Stimulated activated CD4-positive, alpha-beta T cell treated with anti-CD3 and anti-CD28 coated beads, Interleukin-1b, Interleukin-23, amount 100 ng/mL, for 24 hours (primary cell): ENCODE data around the gene MS4A1.
"Not testable (repeated sequence)": the region's sequence is repeated elsewhere in the genome, so short reads cannot be mapped to it uniquely, and the experiment has no call there.

Source experiments
- DNase-seq, 4 experiments: peaks; one replicate each; pipeline ENCODE4 v3.0.0-alpha.2; 2020; ENCODE audit warnings: low read depth in 4 of 4, low spot score in 1 of 4

MS4A1 gene

DNA sequence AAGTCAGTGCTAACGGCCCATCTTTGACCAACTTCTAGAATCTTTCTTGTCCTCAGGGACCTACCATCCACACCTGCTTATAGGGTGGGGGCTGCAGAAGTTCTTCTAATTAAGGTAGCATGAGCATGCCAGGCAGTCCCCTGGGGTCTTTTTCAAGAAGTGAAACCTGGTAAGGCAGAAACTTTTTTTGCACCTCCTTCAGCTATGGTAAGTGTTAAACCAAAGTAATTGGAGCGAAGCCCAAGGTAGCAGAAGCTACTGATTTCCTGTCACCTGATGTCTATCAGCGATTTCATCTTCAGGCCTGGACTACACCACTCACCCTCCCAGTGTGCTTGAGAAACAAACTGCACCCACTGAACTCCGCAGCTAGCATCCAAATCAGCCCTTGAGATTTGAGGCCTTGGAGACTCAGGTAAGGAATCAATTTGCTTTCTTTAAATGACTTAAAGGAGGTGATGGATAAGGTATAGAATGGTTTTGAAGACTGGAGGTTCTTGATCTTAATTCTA, at the start of gene MS4A1:
MS4A1 (plus strand) TSS at position 317 of the 512 bp plus-strand sequence. CDS start 6,528 bp downstream, outside the sequence.
- no peak for DNase-seq

DNA sequence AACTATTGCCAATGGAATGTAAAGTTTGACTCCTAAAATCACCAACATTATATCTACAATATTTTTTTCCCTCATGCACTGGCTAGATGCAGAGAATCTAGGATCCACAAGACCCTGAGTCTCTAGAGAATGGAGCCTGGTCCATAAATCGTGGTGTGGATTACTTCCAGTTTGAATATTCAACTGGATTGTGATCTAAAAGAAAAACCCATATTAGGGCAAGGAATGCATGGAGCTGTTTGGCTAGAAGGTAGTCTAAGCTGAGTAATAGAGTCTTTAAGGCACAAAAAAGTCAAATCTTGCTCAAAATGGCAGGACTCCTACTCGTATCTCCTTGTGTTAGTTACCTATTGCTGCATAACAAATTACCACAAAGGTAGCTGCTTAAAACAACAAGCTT, 35.6 kb upstream of the MS4A1 start:
- DNase-seq = no peak

DNA sequence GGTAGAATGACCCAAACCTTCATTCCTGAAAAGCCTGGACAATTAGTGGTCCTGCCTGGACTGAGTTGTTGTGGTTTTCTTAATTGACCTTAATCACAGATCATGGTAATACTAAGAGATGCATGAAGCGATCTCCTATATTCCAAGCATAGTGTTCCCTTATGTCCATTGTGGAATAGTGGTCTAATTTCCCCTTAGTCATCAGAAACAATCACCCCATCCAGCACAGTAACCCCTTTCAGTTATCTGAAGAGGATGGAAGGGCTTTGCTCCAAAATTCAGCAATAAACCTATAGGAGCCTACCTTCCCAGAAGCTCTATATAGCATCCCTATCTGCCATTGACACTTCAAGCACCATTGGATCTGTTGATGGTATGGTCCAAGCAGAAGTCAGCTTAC, 33.0 kb upstream of the MS4A1 start:
- DNase-seq = no peak

DNA sequence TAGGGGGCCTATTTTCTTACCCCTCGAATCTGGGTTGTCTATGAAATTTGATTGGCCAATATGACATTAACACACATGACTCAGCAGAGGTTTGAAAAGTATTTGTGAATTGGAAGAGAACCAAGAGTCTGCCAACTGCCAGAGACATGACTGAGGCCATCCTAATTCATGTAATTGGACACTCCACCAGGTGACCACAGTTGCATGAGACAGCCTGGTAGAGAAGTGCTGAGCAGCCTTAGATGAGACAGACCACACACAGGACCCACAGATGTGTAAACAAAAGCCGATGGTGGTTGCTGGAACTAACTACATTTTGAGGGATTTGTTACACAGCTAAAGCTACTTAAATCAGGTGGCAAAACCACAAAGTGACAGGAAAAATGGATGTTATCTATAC, 27.1 kb upstream of the MS4A1 start:
- DNase-seq = no peak

DNA sequence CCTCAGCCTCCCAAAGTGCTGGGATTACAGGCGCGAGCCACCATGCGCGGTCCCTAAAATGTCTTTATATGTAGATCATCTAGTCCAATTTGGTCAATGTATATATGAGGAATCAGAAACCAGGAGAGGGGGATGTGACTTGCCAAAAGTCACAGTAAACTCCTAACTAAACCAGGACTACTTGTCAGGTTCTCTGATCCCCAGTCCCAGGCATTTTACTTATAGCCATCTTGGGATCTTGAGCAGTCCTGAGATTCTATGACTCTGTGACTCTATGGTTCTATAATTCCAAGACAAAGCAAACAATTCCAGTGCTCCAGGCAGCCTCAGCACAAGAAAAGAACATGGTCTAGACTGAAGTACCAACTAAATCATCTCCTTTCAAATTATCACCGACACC, 26.4 kb upstream of the MS4A1 start, which contains the start of gene MS4A5:
MS4A5 (plus strand) TSS at position 301 of the 400 bp plus-strand sequence. CDS start 103 bp downstream, outside the sequence.
- no peak for DNase-seq

DNA sequence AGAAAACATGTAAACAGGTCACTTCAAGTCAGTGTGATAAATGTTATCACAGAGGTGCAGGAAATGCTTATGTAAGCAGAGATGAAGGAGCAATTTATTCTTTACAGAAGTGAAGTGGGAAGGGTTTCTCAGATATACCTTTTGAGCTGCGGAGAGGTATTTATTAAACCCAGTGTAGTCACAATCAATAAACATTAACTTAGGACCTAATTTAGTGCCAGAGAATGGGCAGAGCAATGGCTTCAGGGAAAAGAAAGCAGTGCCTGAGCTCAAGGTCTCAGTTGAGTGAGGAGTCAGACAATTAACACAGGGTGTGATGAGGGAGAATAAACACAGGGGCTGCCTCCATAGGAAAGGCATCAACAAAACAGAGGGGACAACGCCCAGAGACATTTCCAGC, 24.4 kb upstream of the MS4A1 start:
- DNase-seq = no peak

DNA sequence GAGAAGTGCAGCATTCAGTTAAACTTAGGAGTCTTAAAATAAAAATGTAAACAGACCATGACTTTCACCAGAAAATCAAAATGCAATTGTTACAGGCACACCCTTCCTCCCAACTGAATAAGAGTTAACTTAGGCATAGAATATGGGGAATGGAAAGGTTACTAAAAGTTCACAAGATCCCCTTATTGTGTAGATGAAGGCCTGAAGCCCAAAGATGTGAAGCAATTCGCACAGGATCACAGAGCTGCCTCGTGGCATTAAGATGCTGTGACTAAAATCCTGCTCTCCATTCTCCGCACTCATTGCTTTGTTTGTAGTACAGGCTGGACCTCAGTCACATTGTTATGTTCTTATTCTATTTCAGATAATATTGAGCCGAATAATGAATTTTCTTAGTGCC, 22.2 kb upstream of the MS4A1 start:
- DNase-seq = no peak

DNA sequence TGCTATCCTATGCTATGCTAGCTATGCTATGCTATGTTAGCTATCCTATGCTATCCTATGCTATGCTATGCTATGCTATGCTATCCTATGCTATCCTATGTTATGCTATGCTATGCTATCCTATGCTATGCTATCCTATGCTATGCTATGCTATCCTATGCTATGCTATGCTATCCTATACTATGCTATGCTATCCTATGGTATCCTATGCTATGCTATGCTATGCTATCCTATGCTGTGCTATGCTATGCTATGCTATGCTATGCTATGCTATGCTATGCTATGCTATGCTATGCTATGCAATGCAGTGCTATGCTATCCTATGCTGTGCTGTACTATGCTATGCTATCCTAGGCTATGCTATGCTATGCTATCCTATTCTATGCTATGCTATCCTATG, 8.6 kb upstream of the MS4A1 start:
- DNase-seq = no peak

DNA sequence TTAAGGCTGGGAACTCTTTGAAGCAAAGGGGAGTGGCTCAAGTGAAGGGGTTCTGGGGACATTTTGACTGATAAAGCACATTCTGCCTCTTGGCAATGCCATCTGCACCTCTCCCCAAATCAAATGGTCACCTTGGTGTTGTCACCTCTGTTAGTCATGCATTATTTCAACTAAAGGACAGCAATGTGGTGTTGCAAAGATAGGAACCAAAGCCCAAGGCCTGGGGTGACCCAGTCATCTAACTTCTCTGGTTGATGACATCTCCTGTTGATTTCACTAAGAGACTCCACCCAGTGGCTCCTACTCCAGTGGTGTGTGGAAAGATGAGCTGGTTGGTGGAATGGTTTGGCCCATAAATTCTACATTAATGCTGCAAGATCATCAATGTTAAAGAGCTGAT, 7.8 kb upstream of the MS4A1 start:
- DNase-seq = no peak

DNA sequence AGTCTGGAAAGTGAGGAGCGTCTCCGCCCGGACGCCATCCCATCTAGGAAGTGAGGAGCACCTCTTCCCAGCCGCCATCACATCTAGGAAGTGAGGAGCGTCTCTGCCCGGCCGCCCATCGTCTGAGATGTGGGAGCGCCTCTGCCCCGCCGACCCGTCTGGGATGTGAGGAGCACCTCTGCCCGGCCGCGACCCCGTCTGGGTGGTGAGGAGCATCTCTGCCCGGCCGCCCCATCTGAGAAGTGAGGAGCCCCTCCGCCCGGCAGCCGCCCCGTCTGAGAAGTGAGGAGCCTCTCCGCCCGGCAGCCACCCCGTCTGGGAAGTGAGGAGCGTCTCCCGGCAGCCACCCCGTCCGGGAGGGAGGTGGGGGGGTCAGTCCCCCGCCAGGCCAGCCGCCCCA, 4.5 kb upstream of the MS4A1 start:
- not testable (repeated sequence) for DNase-seq

DNA sequence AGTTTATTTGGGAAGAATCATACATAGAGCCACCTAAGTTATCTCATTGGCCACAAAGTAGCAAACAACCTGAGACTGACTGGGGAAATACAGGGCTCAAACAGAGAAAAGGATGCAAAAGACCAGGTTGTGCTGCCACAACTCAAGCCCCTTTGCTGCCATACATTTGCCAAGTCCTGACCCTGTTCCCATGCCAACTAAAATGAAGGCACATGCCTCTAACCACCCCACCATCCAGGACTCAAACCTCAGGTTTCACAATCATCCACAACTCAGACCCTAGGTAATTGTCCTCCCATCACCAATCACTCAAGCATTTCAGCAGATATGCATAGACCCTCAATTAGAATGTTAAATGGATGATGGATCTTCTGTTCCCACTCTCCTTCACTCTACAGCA, 1.4 kb upstream of the MS4A1 start:
- DNase-seq = no peak

DNA sequence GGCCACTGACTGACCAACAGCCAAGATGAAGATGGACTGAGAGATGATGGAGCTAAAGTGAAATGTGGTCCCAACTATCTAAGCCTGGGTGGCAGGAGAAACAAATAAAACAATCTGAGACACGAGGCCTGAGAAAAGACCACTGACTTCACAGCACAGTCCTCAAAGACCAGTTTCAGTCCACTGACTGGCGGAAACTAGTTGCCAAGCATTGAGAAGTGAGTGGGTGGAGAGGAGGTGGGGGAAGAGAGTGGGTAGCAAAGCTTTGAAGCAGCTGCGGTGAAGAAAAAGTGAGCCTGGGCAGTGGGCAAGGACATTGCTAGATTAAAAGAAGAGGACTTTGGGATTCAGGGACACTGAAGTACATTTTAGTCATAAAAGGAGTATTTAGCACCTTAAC, 1.9 kb downstream of the MS4A1 start:
- DNase-seq = no peak

DNA sequence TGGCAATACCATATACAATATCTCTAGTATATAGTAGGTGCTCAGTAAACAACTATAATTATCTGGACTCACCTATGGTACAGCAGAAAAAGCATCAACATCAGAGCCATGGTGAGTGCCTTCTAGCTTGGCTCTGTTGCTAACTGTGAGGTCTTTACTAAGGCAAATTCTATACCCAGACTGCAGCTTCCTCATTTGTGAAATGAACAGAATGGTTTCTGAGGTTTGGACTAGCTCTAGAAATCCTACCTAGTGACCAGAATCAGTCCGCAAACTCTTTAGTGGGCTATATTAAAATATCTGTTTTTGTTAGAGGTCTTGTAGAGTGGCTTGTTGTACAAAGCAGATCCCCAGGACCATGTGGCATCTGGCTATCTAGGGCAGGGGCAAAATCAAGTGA, 3.7 kb downstream of the MS4A1 start:
- no peak for DNase-seq

DNA sequence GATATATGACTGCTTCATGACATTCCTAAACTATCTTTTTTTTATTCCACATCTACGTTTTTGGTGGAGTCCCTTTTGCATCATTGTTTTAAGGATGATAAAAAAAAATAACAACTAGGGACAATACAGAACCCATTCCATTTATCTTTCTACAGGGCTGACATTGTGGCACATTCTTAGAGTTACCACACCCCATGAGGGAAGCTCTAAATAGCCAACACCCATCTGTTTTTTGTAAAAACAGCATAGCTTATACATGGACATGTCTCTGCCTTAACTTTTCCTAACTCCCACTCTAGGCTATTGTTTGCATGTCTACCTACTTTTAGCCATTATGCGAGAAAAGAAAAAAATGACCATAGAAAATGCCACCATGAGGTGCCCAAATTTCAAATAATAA, 13.2 kb downstream of the MS4A1 start:
- no peak for DNase-seq

DNA sequence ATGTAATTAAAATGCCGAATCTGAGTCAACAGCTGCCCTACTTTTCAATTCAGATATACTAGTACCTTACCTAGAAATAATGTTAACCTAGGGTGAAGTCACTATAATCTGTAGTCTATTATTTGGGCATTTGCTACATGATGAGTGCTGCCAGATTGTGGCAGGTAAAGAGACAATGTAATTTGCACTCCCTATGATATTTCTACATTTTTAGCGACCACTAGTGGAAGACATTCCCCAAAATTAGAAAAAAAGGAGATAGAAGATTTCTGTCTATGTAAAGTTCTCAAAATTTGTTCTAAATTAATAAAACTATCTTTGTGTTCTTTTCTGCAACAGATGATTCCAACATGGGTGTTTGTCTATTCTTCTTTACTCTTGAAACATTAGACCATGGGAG, 14.1 kb downstream of the MS4A1 start:
- no peak for DNase-seq

DNA sequence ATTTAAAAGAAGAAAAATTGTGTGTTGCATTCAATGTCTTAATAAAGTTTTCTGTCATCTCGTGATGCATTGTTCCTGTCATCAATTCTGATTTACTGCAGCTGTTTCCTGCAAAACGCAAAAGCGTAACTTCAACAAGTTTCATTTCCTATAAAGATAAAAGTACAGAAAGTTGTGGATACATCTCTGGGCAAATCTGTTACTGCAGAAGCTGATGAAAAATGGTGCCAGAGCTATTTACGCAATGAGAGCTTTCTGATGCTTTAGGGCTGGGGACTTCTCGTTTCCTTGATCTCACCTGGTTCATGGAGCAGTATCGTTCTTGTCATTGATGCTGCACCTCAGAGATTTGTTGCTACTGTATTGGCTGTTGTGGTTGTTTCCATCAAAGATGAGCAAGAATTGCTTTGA, 21.4 kb downstream of the MS4A1 start:
- DNase-seq = no peak

DNA sequence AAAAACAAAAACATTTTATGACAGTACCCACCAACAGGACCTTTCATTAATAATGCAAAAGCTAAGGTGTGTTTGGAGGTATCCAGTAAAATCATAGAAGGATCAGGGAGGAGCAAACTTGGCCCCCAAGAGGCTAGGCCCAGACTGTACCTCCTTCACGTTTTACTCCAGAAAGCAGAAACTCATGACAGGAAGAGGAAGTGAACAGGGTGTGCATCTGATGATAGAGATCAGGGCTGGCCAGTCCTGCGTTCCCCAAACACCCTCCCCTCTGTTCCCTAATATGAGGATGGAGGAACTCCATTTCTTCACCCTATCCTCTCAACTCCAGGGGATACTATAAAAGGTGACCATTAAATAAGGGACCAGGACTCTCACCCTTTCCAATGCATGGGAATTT, 26.7 kb downstream of the MS4A1 start:
- DNase-seq = no peak

DNA sequence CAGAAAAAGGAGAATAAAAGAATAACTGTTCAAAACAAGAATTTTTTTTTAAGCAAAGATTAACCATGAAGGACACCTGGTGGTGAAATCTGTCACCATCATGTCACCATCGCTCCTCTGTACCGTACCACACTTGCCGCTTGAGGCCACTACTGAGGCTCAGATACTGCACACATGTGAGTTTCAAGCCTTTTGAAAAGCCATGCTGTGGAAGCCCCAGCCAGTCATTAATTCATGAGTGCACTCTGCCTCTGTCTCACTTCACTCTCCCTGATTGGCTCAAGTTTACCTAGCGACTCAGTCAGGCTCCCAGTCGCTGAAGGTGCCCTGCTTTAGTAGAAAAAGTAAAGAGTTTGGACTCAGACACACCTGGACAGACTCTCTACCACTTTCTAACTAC, 30.3 kb downstream of the MS4A1 start:
- no peak for DNase-seq

DNA sequence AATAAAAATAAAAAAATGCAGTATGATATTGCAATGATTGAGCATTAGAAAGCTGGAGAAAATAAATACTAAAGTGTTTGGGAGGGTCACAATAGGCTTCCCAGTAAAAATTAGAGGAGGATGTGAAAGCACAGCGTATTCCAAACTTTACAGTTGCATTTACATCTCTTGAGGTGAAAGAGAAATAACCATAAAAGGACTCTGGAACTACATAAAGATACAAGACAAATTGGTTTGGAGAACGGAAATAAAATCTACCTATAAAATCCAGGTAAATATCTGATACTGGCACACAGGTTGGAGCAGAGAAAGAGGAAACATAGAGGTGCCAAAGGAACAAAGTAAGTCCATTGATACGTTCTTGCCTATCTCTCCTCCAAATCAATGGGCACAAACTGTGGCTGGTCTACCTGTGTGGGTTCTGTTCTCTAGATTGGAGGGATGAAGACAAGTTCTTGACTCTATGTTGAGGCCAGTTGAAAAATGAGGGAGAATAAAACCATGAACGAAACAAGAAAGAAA, 36.9 kb downstream of the MS4A1 start, which contains the start of gene MS4A12:
MS4A12 (plus strand) TSS at position 291 of the 522 bp plus-strand sequence. CDS start 4,541 bp downstream, outside the sequence.
- DNase-seq = no peak

DNA sequence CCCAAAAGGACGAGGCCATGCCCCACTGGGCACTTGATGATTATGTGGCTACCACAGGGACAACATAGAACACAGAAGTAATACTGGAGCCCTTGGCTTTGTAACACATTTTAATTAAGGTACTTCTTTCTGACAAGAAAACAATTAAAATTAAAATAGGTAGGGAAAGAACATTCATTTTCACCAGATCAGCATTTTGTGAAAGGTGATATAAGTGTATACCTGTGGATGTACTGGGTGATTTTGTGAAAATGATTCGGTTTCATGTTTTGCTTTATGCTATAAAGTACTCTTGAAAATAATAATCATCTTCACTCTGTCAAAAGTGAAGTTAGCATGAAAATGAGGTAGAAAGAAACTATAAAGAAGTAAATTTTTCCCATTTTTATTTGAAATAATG, 37.8 kb downstream of the MS4A1 start:
- DNase-seq = no peak

DNA sequence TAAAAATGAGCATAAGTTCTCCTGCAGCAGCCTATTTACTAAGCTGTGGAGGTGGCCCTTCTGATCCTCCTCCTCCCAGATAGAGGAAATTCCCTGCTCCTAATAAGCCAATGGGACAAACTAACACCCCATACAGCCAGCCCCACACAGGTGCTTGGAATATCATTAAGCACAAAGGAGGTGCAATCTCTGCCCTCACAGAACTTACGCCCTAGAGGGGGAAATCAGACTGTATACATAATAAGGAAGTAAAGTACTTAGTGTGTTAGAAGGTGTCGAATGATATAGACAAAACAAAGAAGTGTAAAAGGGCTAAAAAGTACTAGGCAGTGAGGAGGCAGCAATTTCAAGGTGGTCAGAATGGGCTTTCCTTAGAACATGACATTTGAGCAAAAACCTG, 42.8 kb downstream of the MS4A1 start:
- DNase-seq = no peak

DNA sequence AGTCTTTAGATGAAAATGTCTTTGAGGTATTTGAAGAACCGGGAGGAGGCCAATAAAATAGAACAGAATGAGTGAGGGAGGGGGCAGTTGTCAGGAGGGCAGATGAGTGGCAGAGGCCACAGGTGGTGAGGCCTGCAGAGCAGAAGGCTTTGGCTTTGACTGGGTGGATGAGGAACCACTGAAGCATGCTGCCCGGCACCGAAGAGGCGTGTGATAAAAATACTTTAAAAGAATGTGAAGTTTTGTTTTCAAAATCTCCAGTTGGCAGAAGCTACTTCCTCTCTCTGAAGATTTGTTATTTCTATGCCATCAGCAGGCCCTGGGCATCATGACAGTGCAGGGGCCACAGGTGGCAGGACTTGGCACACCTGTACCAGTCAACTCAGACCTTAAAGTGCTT, 43.2 kb downstream of the MS4A1 start:
- DNase-seq = no peak

DNA sequence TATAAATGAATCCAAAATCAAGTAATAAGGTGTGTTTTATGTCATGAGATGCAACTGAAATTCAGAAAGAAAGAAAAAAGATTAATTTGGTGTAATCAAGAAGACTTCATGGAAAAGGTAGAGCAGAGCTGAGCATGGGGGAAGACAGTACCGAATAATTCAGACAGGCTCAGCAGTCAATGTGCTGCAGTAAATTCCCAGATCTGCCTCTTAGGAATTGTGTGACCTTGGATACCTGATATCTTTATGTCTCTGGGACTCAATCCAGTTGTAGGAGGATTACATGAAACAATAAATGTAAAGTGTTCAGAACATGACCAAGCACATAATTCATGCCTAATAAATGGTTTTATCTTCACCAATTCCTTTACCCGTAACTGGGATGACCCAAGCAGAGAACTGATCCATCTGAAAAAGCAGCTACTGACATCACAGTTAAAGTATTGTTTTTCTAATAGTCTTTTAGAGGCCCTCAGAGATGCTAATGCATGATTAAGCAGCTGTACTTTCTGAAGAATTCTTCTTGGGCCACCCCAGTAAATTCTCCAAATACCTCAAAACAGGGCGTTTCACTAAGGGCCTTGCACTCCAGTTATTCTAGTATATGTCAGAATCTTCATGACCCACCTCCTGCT, 44.7 kb downstream of the MS4A1 start:
- no peak for DNase-seq
